GM18499 (cell line): ENCODE data around the gene EFNA1.
"Not testable (repeated sequence)": the region's sequence is repeated elsewhere in the genome, so short reads cannot be mapped to it uniquely, and the experiment has no call there.

Experiments
- ATAC-seq: cut with Tn5 transposase; IDR thresholded peaks from one replicate; pipeline ENCODE4 v1.9.1; 2021; ENCODE audit warnings: moderate number of reproducible peaks; ENCODE audit not compliant: insufficient read depth, unreplicated experiment

EFNA1 gene

GRCh38 chr1:155137154-155137949 is 9.7 kb downstream of the EFNA1 start:
- no peak for ATAC-seq

GRCh38 chr1:155139895-155140629 is 12.4 kb downstream of the EFNA1 start, which contains the start of gene DPM3:
Gene DPM3 (minus strand): TSS chr1:155140531. CDS start chr1:155140240, 291 bp downstream.
- ATAC-seq, result no peak

GRCh38 chr1:155140630-155140953 is 12.9 kb downstream of the EFNA1 start:
- ATAC-seq, result no peak

GRCh38 chr1:155141749-155142148 is 14.1 kb downstream of the EFNA1 start:
- ATAC-seq, result no peak

- ATAC-seq, result no peak
Measured at GRCh38 chr1:155145491-155145890, 17.8 kb downstream of the EFNA1 start.

GRCh38 chr1:155155996-155156643 is 28.4 kb downstream of the EFNA1 start:
- not testable (repeated sequence) for ATAC-seq

- no peak for ATAC-seq
Measured at GRCh38 chr1:155158991-155159390, 31.3 kb downstream of the EFNA1 start.

- no peak for ATAC-seq
Measured at GRCh38 chr1:155160128-155160527, 32.5 kb downstream of the EFNA1 start.

- ATAC-seq, result not testable (repeated sequence)
Measured at GRCh38 chr1:155162631-155163030, 35.0 kb downstream of the EFNA1 start.

- ATAC-seq, result not testable (repeated sequence)
Measured at GRCh38 chr1:155163785-155164184, 36.1 kb downstream of the EFNA1 start.

- ATAC-seq, result not testable (repeated sequence)
Measured at GRCh38 chr1:155164625-155165024, 36.9 kb downstream of the EFNA1 start.

GRCh38 chr1:155166051-155166470 is 38.4 kb downstream of the EFNA1 start:
- ATAC-seq, result no peak

GRCh38 chr1:155166471-155167165 is 38.9 kb downstream of the EFNA1 start:
- ATAC-seq, result no peak

- ATAC-seq, result no peak
Measured at GRCh38 chr1:155167166-155168104, 39.8 kb downstream of the EFNA1 start.

- not testable (repeated sequence) for ATAC-seq
Measured at GRCh38 chr1:155168105-155168445, 40.4 kb downstream of the EFNA1 start.

- no peak for ATAC-seq
Measured at GRCh38 chr1:155168456-155169210, 41.0 kb downstream of the EFNA1 start.

- no peak for ATAC-seq
Measured at GRCh38 chr1:155169541-155169940, 41.9 kb downstream of the EFNA1 start.

GRCh38 chr1:155170101-155170785 is 42.6 kb downstream of the EFNA1 start:
- ATAC-seq, result no peak
